Right ventricle myocardium inferior (tissue), 1 donor: ENCODE measurements around the gene MUC5B. TPM values are rescaled to one million over a fixed set of nuclear protein-coding genes. Genes with fewer than 3 reads are reported as not detected.
A peak's percentile ranks its signal among the peaks of the same experiment; 100 is the strongest.
"Not testable (repeated sequence)": the region's sequence is repeated elsewhere in the genome, so short reads cannot be mapped to it uniquely, and the experiment has no call there.

ENCODE experiments used
- ATAC-seq: fragments of 200-7000 bp; cut with Tn5 transposase; one replicate; pipeline ENCODE4 v1.9.1; 2020; ENCODE audit warnings: mild to moderate bottlenecking, moderate library complexity
- DNase-seq: peaks from one replicate; pipeline ENCODE4 v3.0.0; 2021; ENCODE audit errors: missing footprints
- intact Hi-C: fragments of 100-400 bp; cut with DNase I; formaldehyde crosslinking; loops from one replicate; pipeline ENCODE4 v1.11.0; 2022
- total RNA-seq: library from RNA; stranded (reverse); fragmentation: NEBNext Ultra II Directional; extraction: Animal tissue kit (Norgen Biotek cat#: 25700); gene quantifications from one replicate; pipeline ENCODE4 v1.2.1, GENCODE V29; 2021
- donor health status: DM: no; HTN: yes; CAD: no; lungs with severe emphysema.

MUC5B gene
- total RNA-seq, 1 donor from 2014 or later: not detected

GRCh38 chr11:1209371-1210057 is 13.4 kb upstream of the MUC5B start:
- ATAC-seq (no peak), DNase-seq (no peak)
- intact Hi-C loops: no loop called here

GRCh38 chr11:1211838-1212237 is 11.0 kb upstream of the MUC5B start:
- ATAC-seq (no peak), DNase-seq (no peak)
- intact Hi-C loops: no loop called here

GRCh38 chr11:1215826-1216225 is 7.0 kb upstream of the MUC5B start:
- intact Hi-C loops, DNase-seq, ATAC-seq: not testable (repeated sequence)

GRCh38 chr11:1217151-1217550 is 5.7 kb upstream of the MUC5B start:
- intact Hi-C loops: no loop called here
- ATAC-seq (no peak), DNase-seq (no peak)

- ATAC-seq (no peak), DNase-seq (peak; percentile 55)
- intact Hi-C loops: no loop called here
These were observed 4.5 kb upstream of the MUC5B start for GRCh38 chr11:1218256-1218787.

- intact Hi-C loops: no loop called here
- DNase-seq (no peak), ATAC-seq (no peak)
These were observed 3.9 kb upstream of the MUC5B start for GRCh38 chr11:1218788-1219445.

- intact Hi-C loops: no loop called here
- peak; percentile 18 for DNase-seq
- no peak for ATAC-seq
These were observed 3.4 kb upstream of the MUC5B start for GRCh38 chr11:1219446-1219833.

GRCh38 chr11:1219834-1220815 is 2.7 kb upstream of the MUC5B start:
- intact Hi-C loops: no loop called here
- peak; percentile 60 for DNase-seq
- no peak for ATAC-seq

GRCh38 chr11:1220941-1221721 is 1.7 kb upstream of the MUC5B start:
- DNase-seq (peak; percentile 39), ATAC-seq (no peak)
- intact Hi-C loops: no loop called here

GRCh38 chr11:1221848-1222311 is 986 bp upstream of the MUC5B start:
- DNase-seq: peak; percentile 66
- intact Hi-C loops: no loop called here
- no peak for ATAC-seq

GRCh38 chr11:1223346-1224110 is 662 bp downstream of the MUC5B start:
- intact Hi-C loops: no loop called here
- ATAC-seq (no peak), DNase-seq (peak; percentile 49)

- ATAC-seq (no peak), DNase-seq (peak; percentile 3)
- intact Hi-C loops: no loop called here
These were observed 1.2 kb downstream of the MUC5B start for GRCh38 chr11:1224111-1224490.

- DNase-seq (no peak), ATAC-seq (no peak)
- intact Hi-C loops: no loop called here
These were observed 1.9 kb downstream of the MUC5B start for GRCh38 chr11:1224491-1225385.

- intact Hi-C loops: no loop called here
- DNase-seq: peak; percentile 37
- ATAC-seq: no peak
These were observed 2.7 kb downstream of the MUC5B start for GRCh38 chr11:1225386-1226225.

GRCh38 chr11:1226226-1226985 is 3.5 kb downstream of the MUC5B start:
- DNase-seq (peak; percentile 72), ATAC-seq (no peak)
- intact Hi-C loops: no loop called here
